Endothelial cell of umbilical vein (primary cell): ENCODE measurements around the gene TUBGCP3. TPM values are rescaled to one million over a fixed set of nuclear protein-coding genes. Genes with fewer than 3 reads are reported as not detected.

Experiments used
- BruUV-seq: library from RNA; stranded (reverse); fragments of 400-500 nt; replicated peaks from 2 replicates; lab custom pipeline; 2021; lab: Mats Ljungman, UMichigan
- CTCF ChIA-PET: fragments of 300-600, 350-600 bp; sonication (Branson Sonifier 250); formaldehyde crosslinking; loops from one replicate; lab custom pipeline; 2021; ENCODE audit warnings: antibody characterized with exemption, inconsistent platforms; lab: Charles Lee
- POLR2A ChIA-PET: fragments of 300-600, 350-600 bp; sonication (Branson Sonifier 250); formaldehyde crosslinking; loops from one replicate; lab custom pipeline; 2021; ENCODE audit warnings: antibody characterized with exemption, inconsistent platforms; lab: Charles Lee
- DNase-seq: peaks from one replicate; pipeline ENCODE4 v3.0.0-alpha.2; 2011; ENCODE audit warnings: low read depth, low spot score
- FAIRE-seq: peaks from 2 replicates; lab custom pipeline; 2011; peaks lifted over from hg19 to GRCh38; lab: Jason Lieb, UNC
- H2AFZ ChIP-seq: 2 replicates; pipeline ENCODE4 v1.6.0; 2012; ENCODE audit warnings: low read depth, low read length, control low read depth, inconsistent platforms
- H3K27ac ChIP-seq: 2 replicates; pipeline ENCODE4 v1.5.1; 2011; ENCODE audit warnings: low read depth, mild to moderate bottlenecking, control low read depth, low read length, moderate library complexity; ENCODE audit not compliant: insufficient read depth
- H3K27me3 ChIP-seq, 2 experiments: 2 replicates each; pipeline versions ENCODE4 v1.6.0 to v1.6.1; 2011; ENCODE audit warnings: low read length in 2 of 2, mixed read lengths in 1 of 2; ENCODE audit not compliant: control insufficient read depth in 2 of 2, insufficient read depth in 2 of 2
- H3K36me3 ChIP-seq, 2 experiments: 2 replicates in 1 of 2; 3 replicates in 1 of 2; pipeline ENCODE4 v1.5.1; 2011; ENCODE audit warnings: low read length in 2 of 2, mild to moderate bottlenecking in 1 of 2, moderate library complexity in 1 of 2; ENCODE audit not compliant: control insufficient read depth in 2 of 2, insufficient read depth in 2 of 2; ENCODE audit errors: extremely low read depth in 1 of 2
- H3K4me1 ChIP-seq: 3 replicates; pipeline ENCODE4 v1.5.1; 2011; ENCODE audit warnings: mild to moderate bottlenecking, low read length; ENCODE audit not compliant: control insufficient read depth, insufficient read depth; ENCODE audit errors: extremely low read depth
- H3K4me2 ChIP-seq: 2 replicates; pipeline ENCODE4 v1.6.1; 2011; ENCODE audit warnings: low read length, control low read depth, mixed read lengths; ENCODE audit not compliant: insufficient read depth
- H3K4me3 ChIP-seq, 3 experiments: fragments of 200-600 bp in 1 of 3; sonication (generic), shearing (Covaris generic) in 1 of 3; replicated peaks in 1 of 3; 2 replicates each; pipeline ENCODE4 v1.5.1; 2011 to 2016; ENCODE audit warnings: control low read depth in 3 of 3, low read length in 3 of 3, mild to moderate bottlenecking in 2 of 3, inconsistent platforms in 1 of 3, low read depth in 1 of 3, moderate library complexity in 1 of 3; ENCODE audit not compliant: insufficient read depth in 1 of 3
- H3K79me2 ChIP-seq: 2 replicates; pipeline ENCODE4 v1.6.0; 2012; ENCODE audit warnings: low read length, inconsistent platforms; ENCODE audit not compliant: control insufficient read depth, insufficient read depth
- H3K9ac ChIP-seq: replicated peaks from 2 replicates; pipeline ENCODE3; 2011; ENCODE audit warnings: low read length, control low read depth; ENCODE audit not compliant: insufficient read depth; ENCODE audit errors: extremely low read depth
- H3K9me1 ChIP-seq: replicated peaks from 3 replicates; pipeline ENCODE4 v1.6.0; 2011; ENCODE audit warnings: mild to moderate bottlenecking, low read length; ENCODE audit not compliant: control insufficient read depth, insufficient read depth; ENCODE audit errors: extremely low read depth
- H3K9me3 ChIP-seq: replicated peaks from 2 replicates; pipeline ENCODE4 v1.5.1; 2012; ENCODE audit warnings: low read length, inconsistent platforms; ENCODE audit not compliant: control insufficient read depth, insufficient read depth
- H4K20me1 ChIP-seq: replicated peaks from 2 replicates; pipeline ENCODE3; 2011; ENCODE audit warnings: mild to moderate bottlenecking, low read length; ENCODE audit not compliant: control insufficient read depth, insufficient read depth; ENCODE audit errors: extremely low read depth
- EZH2 ChIP-seq: IDR thresholded peaks from 2 replicates; pipeline ENCODE4 v1.6.1; 2012; ENCODE audit warnings: borderline replicate concordance, low read depth, mild to moderate bottlenecking, moderate library complexity, low read length, inconsistent platforms; ENCODE audit not compliant: severe bottlenecking
- FOS ChIP-seq: IDR thresholded peaks from 2 replicates; pipeline ENCODE4 v1.6.1; 2011; ENCODE audit warnings: mild to moderate bottlenecking, low read length, moderate library complexity, borderline replicate concordance; ENCODE audit not compliant: insufficient read depth
- GATA2 ChIP-seq: IDR thresholded peaks from 2 replicates; pipeline ENCODE4 v1.7.0; 2011; ENCODE audit warnings: low read depth, mild to moderate bottlenecking, moderate library complexity, mixed read lengths, low read length; ENCODE audit not compliant: insufficient read length, insufficient read depth
- JUN ChIP-seq: IDR thresholded peaks from 2 replicates; pipeline ENCODE4 v1.6.1; 2011; ENCODE audit warnings: borderline replicate concordance, low read depth; ENCODE audit not compliant: insufficient read length, insufficient read depth
- MYC ChIP-seq: IDR thresholded peaks from one replicate; pipeline ENCODE4 v1.6.1; 2011; ENCODE audit warnings: mild to moderate bottlenecking, low read depth, low read length
- POLR2A ChIP-seq: IDR thresholded peaks from 2 replicates; pipeline ENCODE4 v1.6.1; 2012; ENCODE audit warnings: low read depth, mild to moderate bottlenecking, control low read depth, low read length
- POLR2AphosphoS5 ChIP-seq: IDR thresholded peaks from 2 replicates; pipeline ENCODE4 v1.6.1; 2012; ENCODE audit warnings: low read depth, mild to moderate bottlenecking, control low read depth, low read length, moderate library complexity; ENCODE audit not compliant: insufficient read depth
- dilution Hi-C: fragments of 300-500 bp; cut with MboI; formaldehyde crosslinking; loops from one replicate; pipeline ENCODE4 v1.15.0; 2019; ENCODE audit warnings: low sequenced_read_pairs; ENCODE audit not compliant: extremely low pct_ligation_motif_present
- intact Hi-C: fragments of 100-400 bp; cut with micrococcal nuclease; formaldehyde crosslinking; loops from one replicate; pipeline ENCODE4 v1.10.0; 2022
- polyA plus RNA-seq, 4 experiments: library from polyadenylated mRNA; depleted of rRNA in 3 of 4; stranded (reverse) in 3 of 4; unstranded in 1 of 4; fragments of >200 nt; gene quantifications; 2 replicates each; pipeline versions ENCODE4 v1.2.1 to v1.2.3, GENCODE V29; 2011 to 2012; ENCODE audit warnings: missing spikeins in 1 of 4
- total RNA-seq: library from RNA; stranded (reverse); gene quantifications from 2 replicates; pipeline ENCODE4 v1.2.3, GENCODE V29; 2021
- TF ChIP-seq, protein P1 (sequence below), 2 donors: IDR thresholded peaks; 1 replicate in 1 of 2; 2 replicates in 1 of 2; pipeline ENCODE4 v1.5.1; 2011; ENCODE audit warnings: low read length in 2 of 2, mild to moderate bottlenecking in 2 of 2, moderate library complexity in 2 of 2, control low read depth in 1 of 2, inconsistent platforms in 1 of 2, low read depth in 1 of 2; ENCODE audit not compliant: insufficient read depth in 1 of 2; ENCODE audit errors: extremely low read depth in 1 of 2
- TF ChIP-seq, protein P2 (sequence below): IDR thresholded peaks from 2 replicates; pipeline ENCODE4 v1.6.1; 2011; ENCODE audit not compliant: insufficient read depth, insufficient read length

Gene TUBGCP3
- total and polyA plus RNA-seq, 2 donors (not counting 3 experiments of a cell fraction or from before 2014, with no cell fraction given), result 36.4 to 47.7 TPM

DNA sequence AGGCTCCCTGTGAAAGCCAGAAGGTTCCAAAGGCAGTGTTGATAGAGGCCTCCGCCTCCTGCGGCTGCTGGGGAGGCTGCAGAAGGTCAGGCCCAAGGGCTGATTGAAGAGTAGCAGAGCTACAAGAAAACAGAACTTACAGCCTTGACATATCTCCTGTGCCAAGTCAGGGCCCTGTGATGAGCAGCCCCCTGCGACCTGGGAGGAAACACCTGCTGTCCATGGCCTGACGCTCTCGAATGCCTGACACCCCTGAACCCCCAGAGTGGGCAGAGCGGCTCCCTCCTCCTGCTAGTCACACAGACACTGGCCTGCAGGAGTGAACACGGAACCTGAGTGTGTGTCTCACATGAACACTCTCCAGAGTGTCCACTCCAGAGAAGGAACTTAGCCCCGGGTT is 38.2 kb upstream of the TUBGCP3 start:
- H3K36me3 ChIP-seq, result no peaks in the 10 kb centered on the region
- POLR2A ChIA-PET, result no interaction called here
- H3K9ac ChIP-seq, result no peak overlapping the region
- H3K79me2 ChIP-seq, result no peaks in the 10 kb centered on the region
- H3K27me3 ChIP-seq, result peaks cover 0 to 2% of the 10 kb centered on the region in 2 experiments
- CTCF ChIA-PET, result no interaction called here
- no peak for TF ChIP-seq POLR2A
- TF ChIP-seq POLR2AphosphoS5, result no peak
- TF ChIP-seq EZH2, result no peak
- TF ChIP-seq, protein P1, sequence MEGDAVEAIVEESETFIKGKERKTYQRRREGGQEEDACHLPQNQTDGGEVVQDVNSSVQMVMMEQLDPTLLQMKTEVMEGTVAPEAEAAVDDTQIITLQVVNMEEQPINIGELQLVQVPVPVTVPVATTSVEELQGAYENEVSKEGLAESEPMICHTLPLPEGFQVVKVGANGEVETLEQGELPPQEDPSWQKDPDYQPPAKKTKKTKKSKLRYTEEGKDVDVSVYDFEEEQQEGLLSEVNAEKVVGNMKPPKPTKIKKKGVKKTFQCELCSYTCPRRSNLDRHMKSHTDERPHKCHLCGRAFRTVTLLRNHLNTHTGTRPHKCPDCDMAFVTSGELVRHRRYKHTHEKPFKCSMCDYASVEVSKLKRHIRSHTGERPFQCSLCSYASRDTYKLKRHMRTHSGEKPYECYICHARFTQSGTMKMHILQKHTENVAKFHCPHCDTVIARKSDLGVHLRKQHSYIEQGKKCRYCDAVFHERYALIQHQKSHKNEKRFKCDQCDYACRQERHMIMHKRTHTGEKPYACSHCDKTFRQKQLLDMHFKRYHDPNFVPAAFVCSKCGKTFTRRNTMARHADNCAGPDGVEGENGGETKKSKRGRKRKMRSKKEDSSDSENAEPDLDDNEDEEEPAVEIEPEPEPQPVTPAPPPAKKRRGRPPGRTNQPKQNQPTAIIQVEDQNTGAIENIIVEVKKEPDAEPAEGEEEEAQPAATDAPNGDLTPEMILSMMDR (IDR thresholded peaks at IDR 0.05; ENCODE audit: extremely low read depth in 1 of 2, insufficient read depth in 1 of 2, low read depth in 1 of 2, low read length in 2 of 2), result no peak
- no peak for TF ChIP-seq MYC
- TF ChIP-seq GATA2, result no peak
- no peak for TF ChIP-seq FOS
- dilution Hi-C loops, result no loop called here
- FAIRE-seq, result no peak
- H3K4me2 ChIP-seq, result no peak overlapping the region
- no peak overlapping the region for H3K4me3 ChIP-seq
- no peak overlapping the region for H2AFZ ChIP-seq
- no peak overlapping the region for H3K27ac ChIP-seq
- H3K4me1 ChIP-seq, result no peaks in the 10 kb centered on the region
- no peaks in the 10 kb centered on the region for H3K9me3 ChIP-seq
- no peaks in the 10 kb centered on the region for H3K9me1 ChIP-seq
- no peaks in the 10 kb centered on the region for H4K20me1 ChIP-seq
- BruUV-seq, result no TSS peak
- no peak for DNase-seq
- intact Hi-C loops, result no loop called here

GRCh38 chr13:112625698-112626097 is 37.7 kb upstream of the TUBGCP3 start:
- no peaks in the 10 kb centered on the region for H4K20me1 ChIP-seq
- H3K79me2 ChIP-seq, result no peaks in the 10 kb centered on the region
- no peak overlapping the region for H3K4me2 ChIP-seq
- intact Hi-C loops (no loop called here), dilution Hi-C loops (no loop called here)
- no TSS peak for BruUV-seq
- H3K9me3 ChIP-seq, result no peaks in the 10 kb centered on the region
- no peak overlapping the region for H3K4me3 ChIP-seq
- peaks cover 0 to 2% of the 10 kb centered on the region in 2 experiments for H3K27me3 ChIP-seq
- H3K36me3 ChIP-seq, result no peaks in the 10 kb centered on the region
- ChIA-PET POLR2A (no interaction called here), CTCF (no interaction called here)
- H3K9me1 ChIP-seq, result no peaks in the 10 kb centered on the region
- no peak overlapping the region for H2AFZ ChIP-seq
- FAIRE-seq (no peak), DNase-seq (no peak)
- no peak overlapping the region for H3K9ac ChIP-seq
- H3K4me1 ChIP-seq, result no peaks in the 10 kb centered on the region
- H3K27ac ChIP-seq, result no peak overlapping the region
- TF ChIP-seq, protein P2, sequence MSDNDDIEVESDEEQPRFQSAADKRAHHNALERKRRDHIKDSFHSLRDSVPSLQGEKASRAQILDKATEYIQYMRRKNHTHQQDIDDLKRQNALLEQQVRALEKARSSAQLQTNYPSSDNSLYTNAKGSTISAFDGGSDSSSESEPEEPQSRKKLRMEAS, result no peak
- TF ChIP-seq FOS (no peak), POLR2AphosphoS5 (no peak), EZH2 (no peak), GATA2 (no peak), MYC (no peak), JUN (no peak)
- TF ChIP-seq, protein P1 (IDR thresholded peaks at IDR 0.05; ENCODE audit: extremely low read depth in 1 of 2, insufficient read depth in 1 of 2, low read depth in 1 of 2, low read length in 2 of 2), result no peak
